SK-N-SH (cell line): ENCODE results near the gene GAGE12J.
"Not testable (repeated sequence)": the region's sequence is repeated elsewhere in the genome, so short reads cannot be mapped to it uniquely, and the experiment has no call there.

Experiments
- CTCF ChIP-seq: fragments of 200-600 bp; sonication (generic); IDR thresholded peaks from 2 replicates; pipeline ENCODE4 v1.6.1; 2017; ENCODE audit warnings: antibody characterized with exemption, mild to moderate bottlenecking, moderate library complexity
- RCOR1 ChIP-seq: fragments of 150-350 bp; IDR thresholded peaks from 2 replicates; pipeline ENCODE4 v1.6.1; 2017; ENCODE audit warnings: antibody characterized with exemption, low read length

DNA sequence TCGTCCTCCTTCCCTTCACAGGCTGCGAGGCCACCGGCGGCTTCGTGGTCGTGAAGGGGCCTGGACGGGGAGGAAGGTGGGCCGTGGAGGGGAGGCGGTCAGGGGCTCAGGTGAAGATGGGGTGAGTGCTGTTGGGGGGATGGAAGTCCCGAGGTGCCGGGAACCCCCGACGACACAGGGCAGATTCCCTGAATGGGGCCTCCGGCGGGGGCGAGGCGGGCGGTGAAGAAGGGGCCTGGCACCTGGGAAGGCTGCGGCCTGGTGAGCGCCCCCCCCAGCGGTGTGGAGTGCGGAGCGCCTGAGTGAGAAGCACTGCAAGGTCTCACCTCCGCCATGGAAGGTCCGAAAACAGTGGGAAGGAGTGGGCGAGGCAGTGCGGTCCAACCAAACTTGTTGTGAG, 429 bp downstream of the GAGE12J start:
- not testable (repeated sequence) for TF ChIP-seq CTCF, RCOR1
